SU-DHL-6 (cell line): ENCODE measurements around the gene EVA1B.

Experiments
- H2AFZ ChIP-seq: fragments of 200-600 bp; sonication (generic); 2 replicates; pipeline ENCODE4 v1.6.1; 2014; ENCODE audit warnings: low read depth, mild to moderate bottlenecking, moderate library complexity, mixed read lengths, antibody characterized with exemption, low read length; ENCODE audit not compliant: severe bottlenecking
- H3F3A ChIP-seq: fragments of 200-600 bp; shearing (Covaris generic); 2 replicates; pipeline ENCODE4 v1.6.0; 2016; ENCODE audit warnings: antibody characterized with exemption, mild to moderate bottlenecking; ENCODE audit not compliant: insufficient read depth
- H3K27ac ChIP-seq: fragments of 200-600 bp; sonication (generic); 2 replicates; pipeline ENCODE4 v1.5.1; 2016; ENCODE audit warnings: low read depth, mild to moderate bottlenecking, low read length, moderate library complexity, mixed read lengths
- H3K27me3 ChIP-seq: fragments of 200-600 bp; sonication (generic), shearing (Covaris generic); 2 replicates; pipeline ENCODE4 v1.6.0; 2014; ENCODE audit warnings: mild to moderate bottlenecking, low read length
- H3K36me3 ChIP-seq: fragments of 200-600 bp; sonication (generic); 2 replicates; pipeline ENCODE4 v1.6.1; 2014; ENCODE audit warnings: mild to moderate bottlenecking, low read length, mixed read lengths
- H3K4me2 ChIP-seq: fragments of 300-600, 200-600 bp; shearing (Covaris generic), sonication (generic); 2 replicates; pipeline ENCODE4 v1.6.0; 2014; ENCODE audit warnings: low read length, low read depth, mild to moderate bottlenecking; ENCODE audit not compliant: poor library complexity, severe bottlenecking
- H3K4me3 ChIP-seq: fragments of 200-600 bp; sonication (generic); 2 replicates; pipeline ENCODE4 v1.5.1; 2014; ENCODE audit warnings: antibody characterized with exemption, low read length, mild to moderate bottlenecking, mixed read lengths; ENCODE audit not compliant: insufficient read depth, poor library complexity, severe bottlenecking
- H3K79me2 ChIP-seq: fragments of 200-600 bp; sonication (generic); 2 replicates; pipeline ENCODE4 v1.6.1; 2014; ENCODE audit warnings: mild to moderate bottlenecking, low read length, moderate library complexity; ENCODE audit not compliant: insufficient read depth
- H3K9ac ChIP-seq: fragments of 200-600 bp; sonication (generic); 2 replicates; pipeline ENCODE4 v1.7.0; 2014; ENCODE audit warnings: mild to moderate bottlenecking, low read length
- H3K9me2 ChIP-seq: fragments of 200-600 bp; sonication (generic); replicated peaks from 2 replicates; pipeline ENCODE4 v1.6.1; 2014; ENCODE audit warnings: low read length; ENCODE audit not compliant: insufficient read depth
- H3K9me3 ChIP-seq: fragments of 200-600 bp; sonication (generic); 2 replicates; pipeline ENCODE4 v1.6.1; 2014; ENCODE audit warnings: low read length, mixed read lengths; ENCODE audit not compliant: insufficient read depth
- H4K20me1 ChIP-seq: fragments of 200-600 bp; sonication (generic); 2 replicates; pipeline ENCODE4 v1.6.1; 2014; ENCODE audit warnings: low read depth, mild to moderate bottlenecking, antibody characterized with exemption, low read length, moderate library complexity, mixed read lengths
- CTCF ChIP-seq: fragments of 200-600 bp; sonication (generic); IDR thresholded peaks from one replicate; pipeline ENCODE4 v1.5.1; 2017; ENCODE audit warnings: antibody characterized with exemption, mild to moderate bottlenecking, low read length, moderate library complexity; ENCODE audit not compliant: insufficient read depth, poor library complexity, severe bottlenecking
- EZH2phosphoT487 ChIP-seq: fragments of 200-600 bp; sonication (generic), shearing (Covaris generic); conservative IDR thresholded peaks from 2 replicates; pipeline ENCODE4 v1.6.1; 2018; ENCODE audit warnings: mild to moderate bottlenecking, antibody characterized with exemption, low read length, moderate library complexity, mixed read lengths

EVA1B gene

GRCh38 chr1:36284517-36284916, 38.9 kb downstream of the EVA1B start:
- Histone ChIP-seq H3K27ac (peak overlapping the region; percentile 36; the same call in 1 of the 2 replicates), H2AFZ (no peak overlapping the region), H4K20me1 (no peaks in the 10 kb centered on the region), H3K36me3 (peaks cover 48% of the 10 kb centered on the region), H3K27me3 (no peaks in the 10 kb centered on the region), H3K9me3 (no peaks in the 10 kb centered on the region), H3K9me2 (no peaks in the 10 kb centered on the region), H3K9ac (no peak overlapping the region), H3K79me2 (peaks cover 40% of the 10 kb centered on the region), H3F3A (peaks cover 38% of the 10 kb centered on the region), H3K4me2 (no peak overlapping the region), H3K4me3 (no peak overlapping the region)
- no peak for TF ChIP-seq CTCF
- TF ChIP-seq EZH2phosphoT487, result no peak

DNA sequence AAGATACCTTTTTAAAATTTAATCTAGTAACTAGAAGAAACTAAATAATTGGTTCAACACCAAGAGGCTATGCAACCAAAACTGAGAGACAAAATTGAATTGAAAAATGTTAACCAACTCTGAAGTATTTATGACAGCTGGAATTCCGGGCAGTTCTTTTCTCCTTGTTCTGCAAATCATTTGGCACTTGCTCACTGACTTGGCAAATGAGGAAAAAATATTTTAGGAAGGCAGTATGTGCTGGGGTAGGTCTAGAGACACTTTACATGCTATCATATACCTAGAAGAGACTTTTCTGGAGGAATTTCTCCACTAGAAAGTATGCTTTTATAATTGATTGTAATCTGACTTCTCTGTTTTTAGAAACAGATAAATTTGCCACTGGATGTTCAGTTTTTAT, 39.4 kb downstream of the EVA1B start:
- H2AFZ ChIP-seq, result no peak overlapping the region
- peaks cover 41% of the 10 kb centered on the region for H3K79me2 ChIP-seq
- H3K36me3 ChIP-seq, result peaks cover 47% of the 10 kb centered on the region
- no peaks in the 10 kb centered on the region for H3K9me3 ChIP-seq
- peaks cover 4% of the 10 kb centered on the region; the same call in 1 of the 2 replicates for H4K20me1 ChIP-seq
- no peak for TF ChIP-seq EZH2phosphoT487
- TF ChIP-seq CTCF, result no peak
- no peaks in the 10 kb centered on the region for H3K9me2 ChIP-seq
- no peaks in the 10 kb centered on the region for H3K27me3 ChIP-seq
- peak overlapping the region; percentile 36; the same call in 1 of the 2 replicates for H3K27ac ChIP-seq
- H3K9ac ChIP-seq, result no peak overlapping the region
- no peak overlapping the region for H3K4me2 ChIP-seq
- H3K4me3 ChIP-seq, result no peak overlapping the region
- H3F3A ChIP-seq, result peaks cover 41% of the 10 kb centered on the region

DNA sequence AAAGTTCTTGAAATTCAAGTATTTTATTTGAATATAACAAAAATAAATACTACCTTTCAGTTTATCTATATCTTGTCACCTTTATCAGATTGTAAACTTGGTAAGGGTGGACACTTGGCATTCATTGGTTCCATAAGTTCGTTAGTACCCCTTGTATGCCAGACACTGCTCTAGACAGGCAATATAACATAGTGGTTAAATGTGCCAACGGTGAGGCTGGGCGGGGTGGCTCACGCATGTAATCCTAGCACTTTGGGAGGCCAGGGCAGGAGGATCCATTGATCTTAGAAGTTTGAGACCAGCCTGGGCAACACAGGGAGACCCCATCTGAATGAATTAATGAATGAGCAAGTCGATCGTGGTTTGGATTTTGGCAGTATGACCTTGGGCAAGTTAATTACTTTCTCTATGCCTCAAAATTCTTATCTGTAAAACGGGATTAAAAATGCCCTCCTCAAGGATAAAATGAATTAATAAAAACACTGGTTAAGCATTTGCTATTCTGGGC, 43.6 kb downstream of the EVA1B start:
- Histone ChIP-seq H3K9me3 (no peaks in the 10 kb centered on the region), H3K27ac (no peak overlapping the region; the same call in 1 of the 2 replicates), H2AFZ (no peak overlapping the region), H3F3A (peaks cover 36% of the 10 kb centered on the region), H3K4me2 (no peak overlapping the region), H3K36me3 (peaks cover 21% of the 10 kb centered on the region; the same call in 1 of the 2 replicates), H3K27me3 (no peaks in the 10 kb centered on the region), H4K20me1 (peaks cover 6% of the 10 kb centered on the region; the same call in 1 of the 2 replicates), H3K9ac (no peak overlapping the region), H3K4me3 (no peak overlapping the region), H3K9me2 (no peaks in the 10 kb centered on the region), H3K79me2 (peaks cover 36% of the 10 kb centered on the region)
- no peak for TF ChIP-seq CTCF
- no peak for TF ChIP-seq EZH2phosphoT487
